Lower leg skin (tissue), 3 donors: ENCODE results near the gene LRRC3C.

Source experiments
- POLR2A ChIP-seq, 2 donors: fragments of 450-650 bp; IDR thresholded peaks; one replicate each; pipeline ENCODE4 v1.6.1; 2016 to 2017; ENCODE audit warnings: antibody characterized with exemption in 2 of 2, mild to moderate bottlenecking in 1 of 2, moderate library complexity in 1 of 2
- TF ChIP-seq, protein P1 (sequence below), 3 donors: fragments of 450-650 bp; IDR thresholded peaks; one replicate each; pipeline ENCODE4 v1.5.1; 2016; ENCODE audit warnings: antibody characterized with exemption in 3 of 3, mild to moderate bottlenecking in 3 of 3, moderate library complexity in 2 of 3

- TF ChIP-seq, protein P1, sequence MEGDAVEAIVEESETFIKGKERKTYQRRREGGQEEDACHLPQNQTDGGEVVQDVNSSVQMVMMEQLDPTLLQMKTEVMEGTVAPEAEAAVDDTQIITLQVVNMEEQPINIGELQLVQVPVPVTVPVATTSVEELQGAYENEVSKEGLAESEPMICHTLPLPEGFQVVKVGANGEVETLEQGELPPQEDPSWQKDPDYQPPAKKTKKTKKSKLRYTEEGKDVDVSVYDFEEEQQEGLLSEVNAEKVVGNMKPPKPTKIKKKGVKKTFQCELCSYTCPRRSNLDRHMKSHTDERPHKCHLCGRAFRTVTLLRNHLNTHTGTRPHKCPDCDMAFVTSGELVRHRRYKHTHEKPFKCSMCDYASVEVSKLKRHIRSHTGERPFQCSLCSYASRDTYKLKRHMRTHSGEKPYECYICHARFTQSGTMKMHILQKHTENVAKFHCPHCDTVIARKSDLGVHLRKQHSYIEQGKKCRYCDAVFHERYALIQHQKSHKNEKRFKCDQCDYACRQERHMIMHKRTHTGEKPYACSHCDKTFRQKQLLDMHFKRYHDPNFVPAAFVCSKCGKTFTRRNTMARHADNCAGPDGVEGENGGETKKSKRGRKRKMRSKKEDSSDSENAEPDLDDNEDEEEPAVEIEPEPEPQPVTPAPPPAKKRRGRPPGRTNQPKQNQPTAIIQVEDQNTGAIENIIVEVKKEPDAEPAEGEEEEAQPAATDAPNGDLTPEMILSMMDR (IDR thresholded peaks at IDR 0.05), result no peak
- TF ChIP-seq POLR2A (IDR thresholded peaks at IDR 0.05), result no peak
Measured at GRCh38 chr17:39943702-39944392, 16.3 kb downstream of the LRRC3C start.
